Breast epithelium (tissue), 3 donors: ENCODE results near the gene MLLT6.

Experiments used
- POLR2A ChIP-seq: fragments of 450-650 bp; IDR thresholded peaks from one replicate; pipeline ENCODE4 v1.6.1; 2016; ENCODE audit warnings: antibody characterized with exemption, mild to moderate bottlenecking, moderate library complexity
- TF ChIP-seq, protein P1 (sequence below), 3 donors: fragments of 450-650 bp; IDR thresholded peaks; one replicate each; pipeline ENCODE4 v1.5.1; 2016 to 2017; ENCODE audit warnings: antibody characterized with exemption in 3 of 3, mild to moderate bottlenecking in 3 of 3, moderate library complexity in 3 of 3

DNA sequence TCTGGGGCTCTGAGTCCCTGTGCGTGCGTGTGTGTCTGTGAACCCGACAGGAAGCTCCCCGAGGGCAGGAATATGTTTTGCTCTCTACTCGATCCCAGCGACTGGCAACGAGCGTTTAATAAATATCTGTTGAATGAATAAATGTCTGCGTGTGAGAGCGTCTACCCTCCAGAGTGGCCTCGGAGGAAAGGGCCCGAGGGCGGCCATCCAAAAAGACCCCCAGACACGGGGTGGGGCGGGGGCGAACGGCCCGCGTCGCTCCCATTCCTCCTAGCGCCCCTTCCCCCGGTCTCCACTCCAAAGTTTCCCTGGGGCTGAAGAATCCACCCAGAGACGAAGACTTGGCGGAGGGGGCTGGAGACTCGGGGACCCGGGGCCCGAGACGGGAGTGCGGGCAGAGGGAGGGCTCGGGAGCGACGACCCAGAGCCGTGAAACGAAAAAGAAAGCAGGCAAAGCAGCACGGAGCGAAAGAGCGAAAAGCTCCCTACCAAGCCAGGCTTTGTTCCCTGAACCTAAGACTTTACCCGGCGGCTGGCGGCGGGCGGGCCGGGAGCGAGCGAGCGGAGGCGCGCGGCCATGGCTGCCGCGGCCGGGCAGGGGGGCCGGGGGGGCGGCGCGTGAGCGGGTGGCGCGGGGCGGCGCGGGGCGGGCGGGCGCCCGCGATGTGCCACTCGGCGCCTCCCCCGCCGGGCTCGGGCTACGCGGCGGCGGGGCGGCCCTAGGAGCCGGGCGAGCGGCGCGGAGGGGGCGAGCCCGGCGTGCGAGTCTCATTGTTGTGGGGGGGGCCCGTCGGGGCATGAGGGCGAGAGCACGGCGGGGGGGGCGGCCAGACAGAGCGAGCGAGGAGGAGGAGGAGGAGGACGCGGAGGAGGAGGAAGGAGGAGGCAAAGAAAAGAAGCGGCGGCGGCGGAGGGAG is at the start of gene MLLT6:
- TF ChIP-seq, protein P1, sequence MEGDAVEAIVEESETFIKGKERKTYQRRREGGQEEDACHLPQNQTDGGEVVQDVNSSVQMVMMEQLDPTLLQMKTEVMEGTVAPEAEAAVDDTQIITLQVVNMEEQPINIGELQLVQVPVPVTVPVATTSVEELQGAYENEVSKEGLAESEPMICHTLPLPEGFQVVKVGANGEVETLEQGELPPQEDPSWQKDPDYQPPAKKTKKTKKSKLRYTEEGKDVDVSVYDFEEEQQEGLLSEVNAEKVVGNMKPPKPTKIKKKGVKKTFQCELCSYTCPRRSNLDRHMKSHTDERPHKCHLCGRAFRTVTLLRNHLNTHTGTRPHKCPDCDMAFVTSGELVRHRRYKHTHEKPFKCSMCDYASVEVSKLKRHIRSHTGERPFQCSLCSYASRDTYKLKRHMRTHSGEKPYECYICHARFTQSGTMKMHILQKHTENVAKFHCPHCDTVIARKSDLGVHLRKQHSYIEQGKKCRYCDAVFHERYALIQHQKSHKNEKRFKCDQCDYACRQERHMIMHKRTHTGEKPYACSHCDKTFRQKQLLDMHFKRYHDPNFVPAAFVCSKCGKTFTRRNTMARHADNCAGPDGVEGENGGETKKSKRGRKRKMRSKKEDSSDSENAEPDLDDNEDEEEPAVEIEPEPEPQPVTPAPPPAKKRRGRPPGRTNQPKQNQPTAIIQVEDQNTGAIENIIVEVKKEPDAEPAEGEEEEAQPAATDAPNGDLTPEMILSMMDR (IDR thresholded peaks at IDR 0.05) = no peak
- no peak for TF ChIP-seq POLR2A
